ENCODE measurements around the gene ELF2. TPM values are rescaled to one million over a fixed set of nuclear protein-coding genes. Genes with fewer than 3 reads are reported as not detected.

ELF2 gene
- total RNA-seq, result 100 to 1,000 TPM in 1 of 2 donors, 10 to 100 TPM in 1; 80.6 to 111 TPM

DNA sequence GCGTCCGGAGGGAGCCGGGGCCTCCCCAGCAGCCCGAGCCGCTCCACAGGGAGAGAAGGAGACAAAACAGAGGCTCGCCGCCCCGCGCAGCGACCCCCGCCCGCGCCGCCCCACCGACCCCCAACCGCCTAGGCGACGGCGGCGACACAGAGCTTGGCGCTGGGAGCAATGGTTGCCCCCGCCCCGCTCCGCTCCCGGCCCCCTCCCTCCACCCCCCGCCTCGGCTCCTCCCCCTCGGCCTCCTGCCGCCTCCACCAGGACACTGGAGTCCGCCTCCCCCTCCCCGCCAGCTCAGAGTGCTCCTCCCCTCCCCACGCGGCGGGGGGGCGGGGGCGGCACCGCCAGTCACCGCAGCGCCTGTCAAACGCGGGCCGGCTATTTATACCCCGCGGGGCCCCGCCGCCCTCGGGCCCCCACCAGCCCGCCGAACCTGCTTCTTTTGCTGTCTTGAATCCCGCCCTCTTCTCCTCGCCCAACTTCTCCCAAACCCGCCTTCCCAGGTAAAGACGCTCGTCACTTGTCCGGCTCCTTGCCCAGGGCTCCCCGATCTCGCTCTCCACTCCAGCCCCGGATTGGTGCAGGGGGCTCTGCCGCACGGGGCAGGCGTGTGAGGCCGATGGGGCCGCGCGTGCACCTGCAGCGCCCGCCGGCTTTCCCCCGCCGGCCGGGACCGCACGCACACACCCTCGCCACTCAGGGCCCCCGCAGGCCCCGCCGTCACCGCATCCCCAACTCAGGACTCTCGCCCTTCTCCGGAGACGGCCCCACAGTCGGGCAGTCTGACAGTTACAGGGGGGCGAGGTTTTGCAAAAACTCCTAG is at the start of gene ELF2:
ELF2 (minus strand) TSS at position 170 of the 820 bp plus-strand sequence. CDS start 39,517 bp downstream, outside the sequence.
- ATAC-seq (ENCODE audit: insufficient number of reproducible peaks, low FRiP score, low read depth), result peak; percentile 62

DNA sequence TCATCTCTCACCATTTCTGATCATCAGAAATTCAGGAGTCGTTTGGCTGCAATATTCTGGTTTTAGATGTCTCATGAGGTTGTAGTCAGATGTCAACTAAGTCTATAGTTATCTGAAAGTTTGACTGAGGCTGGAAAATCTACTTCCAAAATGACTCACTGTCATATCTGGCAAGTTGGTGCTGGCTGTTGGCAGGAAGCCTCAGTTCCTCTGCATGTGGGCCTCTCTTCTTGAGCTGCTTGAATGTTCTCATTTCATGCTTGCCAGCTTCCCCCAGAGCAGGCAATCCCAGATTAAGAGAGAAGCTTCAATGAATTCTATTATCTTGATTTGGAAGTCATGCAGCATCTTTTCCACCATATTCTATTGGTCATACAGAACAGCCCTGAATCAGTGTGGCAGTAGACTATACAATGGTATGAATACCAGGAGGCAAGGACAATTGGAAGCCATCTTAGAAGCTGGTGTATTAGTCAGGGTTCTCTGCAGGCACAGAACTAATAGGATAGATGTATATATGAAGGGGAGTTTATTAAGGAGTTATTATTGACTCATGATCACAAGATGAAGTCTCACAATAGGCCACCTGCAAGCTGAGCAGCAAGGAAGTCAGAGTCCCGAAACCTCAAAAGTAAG is 46.8 kb upstream of the ELF2 start:
- Histone ChIP-seq H3K4me1 (ENCODE audit: control insufficient read depth in 1 of 2, low read depth in 2 of 2) (no peaks in the 10 kb centered on the region), H3K4me3 (no peak overlapping the region), H3K9me3 (no peaks in the 10 kb centered on the region), H3K27me3 (replicated peaks; ENCODE audit: insufficient read depth) (no peaks in the 10 kb centered on the region), H3K27ac (no peak overlapping the region), H3K36me3 (no peaks in the 10 kb centered on the region)
- no peak for DNase-seq (ENCODE audit: low spot score)
- ATAC-seq (ENCODE audit: insufficient number of reproducible peaks, low FRiP score, low read depth), result no peak
- TF ChIP-seq, protein P1, sequence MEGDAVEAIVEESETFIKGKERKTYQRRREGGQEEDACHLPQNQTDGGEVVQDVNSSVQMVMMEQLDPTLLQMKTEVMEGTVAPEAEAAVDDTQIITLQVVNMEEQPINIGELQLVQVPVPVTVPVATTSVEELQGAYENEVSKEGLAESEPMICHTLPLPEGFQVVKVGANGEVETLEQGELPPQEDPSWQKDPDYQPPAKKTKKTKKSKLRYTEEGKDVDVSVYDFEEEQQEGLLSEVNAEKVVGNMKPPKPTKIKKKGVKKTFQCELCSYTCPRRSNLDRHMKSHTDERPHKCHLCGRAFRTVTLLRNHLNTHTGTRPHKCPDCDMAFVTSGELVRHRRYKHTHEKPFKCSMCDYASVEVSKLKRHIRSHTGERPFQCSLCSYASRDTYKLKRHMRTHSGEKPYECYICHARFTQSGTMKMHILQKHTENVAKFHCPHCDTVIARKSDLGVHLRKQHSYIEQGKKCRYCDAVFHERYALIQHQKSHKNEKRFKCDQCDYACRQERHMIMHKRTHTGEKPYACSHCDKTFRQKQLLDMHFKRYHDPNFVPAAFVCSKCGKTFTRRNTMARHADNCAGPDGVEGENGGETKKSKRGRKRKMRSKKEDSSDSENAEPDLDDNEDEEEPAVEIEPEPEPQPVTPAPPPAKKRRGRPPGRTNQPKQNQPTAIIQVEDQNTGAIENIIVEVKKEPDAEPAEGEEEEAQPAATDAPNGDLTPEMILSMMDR (IDR thresholded peaks at IDR 0.05), result no peak

More for the DNA sequence above, at the start of gene ELF2:
- DNase-seq (ENCODE audit: low spot score), result peak; percentile 82
- Histone ChIP-seq H3K9me3 (no peaks in the 10 kb centered on the region), H3K27ac (peak within 1 kb of the TSS; percentile 100), H3K4me3 (peak within 1 kb of the TSS; percentile 100), H3K36me3 (no peaks in the 10 kb centered on the region), H3K27me3 (replicated peaks; ENCODE audit: insufficient read depth) (no peaks in the 10 kb centered on the region), H3K4me1 (ENCODE audit: control insufficient read depth in 1 of 2, low read depth in 2 of 2) (peaks cover 20 to 21% of the 10 kb centered on the region in 2 donors)
- TF ChIP-seq, protein P1 (IDR thresholded peaks at IDR 0.05), result no peak

DNA sequence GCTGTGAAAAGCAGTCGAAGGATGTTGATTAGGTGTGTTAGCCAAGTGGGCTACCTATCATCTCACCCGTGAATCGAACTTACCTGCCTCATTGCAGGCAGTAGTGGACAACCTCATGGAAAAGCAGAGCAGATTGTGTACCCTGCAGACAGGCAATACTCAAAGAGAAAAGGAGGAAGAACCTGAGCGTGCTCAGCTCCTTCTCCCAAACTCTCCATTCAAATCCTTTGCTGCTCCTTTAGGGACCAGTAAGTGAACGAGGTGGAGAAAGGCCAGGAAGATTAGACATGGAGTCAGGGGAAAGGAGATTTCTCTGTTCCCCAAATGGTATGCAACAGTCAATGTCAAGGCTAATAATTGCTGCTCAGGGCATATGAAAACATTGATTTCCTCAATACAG is 45.2 kb upstream of the ELF2 start:
- ATAC-seq (ENCODE audit: insufficient number of reproducible peaks, low FRiP score, low read depth), result no peak

DNA sequence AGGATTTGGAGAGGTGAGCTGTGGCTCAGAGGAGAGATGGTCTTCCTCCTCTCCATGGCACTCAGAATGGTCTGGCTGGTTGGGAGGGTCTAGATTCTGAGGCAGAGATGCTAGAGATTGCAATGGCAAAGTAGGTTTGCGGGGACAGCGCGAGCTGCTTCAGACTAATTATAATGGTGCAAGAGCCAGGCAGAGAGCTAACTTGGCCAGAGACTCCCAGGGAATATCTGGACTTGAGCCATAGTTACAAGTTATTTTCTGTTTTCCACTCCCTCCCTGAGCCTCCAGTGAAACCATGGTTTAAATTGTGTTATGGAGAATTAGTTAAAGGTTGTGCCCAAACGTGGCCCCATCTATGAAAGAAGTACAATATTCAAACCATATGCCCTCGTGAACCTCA is 44.7 kb upstream of the ELF2 start:
- no peaks in the 10 kb centered on the region for H3K27me3 ChIP-seq (replicated peaks; ENCODE audit: insufficient read depth)
- no peak overlapping the region for H3K4me3 ChIP-seq
- ATAC-seq (ENCODE audit: insufficient number of reproducible peaks, low FRiP score, low read depth), result no peak

More for the DNA sequence above, 45.2 kb upstream of the ELF2 start:
- TF ChIP-seq, protein P1 (IDR thresholded peaks at IDR 0.05), result no peak
- Histone ChIP-seq H3K9me3 (no peaks in the 10 kb centered on the region), H3K4me3 (no peak overlapping the region), H3K27me3 (replicated peaks; ENCODE audit: insufficient read depth) (no peaks in the 10 kb centered on the region), H3K27ac (no peak overlapping the region), H3K36me3 (no peaks in the 10 kb centered on the region), H3K4me1 (ENCODE audit: control insufficient read depth in 1 of 2, low read depth in 2 of 2) (no peaks in the 10 kb centered on the region)
- no peak for DNase-seq (ENCODE audit: low spot score)

More for the DNA sequence above, 44.7 kb upstream of the ELF2 start:
- DNase-seq (ENCODE audit: low spot score), result no peak
- no peaks in the 10 kb centered on the region for H3K36me3 ChIP-seq
- no peak overlapping the region for H3K27ac ChIP-seq
- H3K4me1 ChIP-seq (ENCODE audit: control insufficient read depth in 1 of 2, low read depth in 2 of 2), result no peaks in the 10 kb centered on the region
- TF ChIP-seq, protein P1 (IDR thresholded peaks at IDR 0.05), result no peak
- no peaks in the 10 kb centered on the region for H3K9me3 ChIP-seq
